Measurements from ENCODE around the gene INPP5A.
"Not testable (repeated sequence)": the region's sequence is repeated elsewhere in the genome, so short reads cannot be mapped to it uniquely, and the experiment has no call there.

The INPP5A gene

GRCh38 chr10:132670546-132671227, 133.1 kb downstream of the INPP5A start:
- no peaks in the 10 kb centered on the region for H3K36me3 ChIP-seq (ENCODE audit: control insufficient read depth in 2 of 2, insufficient read depth in 2 of 2, low read length in 2 of 2)
- H3K9ac ChIP-seq (ENCODE audit: low read depth in 1 of 2, low read length in 2 of 2): no peak overlapping the region
- no peak overlapping the region for H3K4me3 ChIP-seq (ENCODE audit: low read length in 2 of 2)
- no peaks in the 10 kb centered on the region for H3K4me1 ChIP-seq (ENCODE audit: control insufficient read depth in 2 of 2, insufficient read depth in 2 of 2, low read length in 2 of 2)
- no peak overlapping the region for H3K27ac ChIP-seq (ENCODE audit: low read depth in 2 of 2, low read length in 2 of 2)
- H3K27me3 ChIP-seq (ENCODE audit: control insufficient read depth in 2 of 2, insufficient read depth in 2 of 2, low read length in 2 of 2): no peaks in the 10 kb centered on the region
- no peaks in the 10 kb centered on the region for H3K9me3 ChIP-seq (ENCODE audit: control insufficient read depth in 2 of 2, low read length in 2 of 2)

- Histone ChIP-seq H3K36me3 (ENCODE audit: control insufficient read depth in 2 of 2, insufficient read depth in 2 of 2, low read length in 2 of 2) (no peaks in the 10 kb centered on the region), H3K9ac (ENCODE audit: low read depth in 1 of 2, low read length in 2 of 2) (no peak overlapping the region), H3K4me1 (ENCODE audit: control insufficient read depth in 2 of 2, insufficient read depth in 2 of 2, low read length in 2 of 2) (no peaks in the 10 kb centered on the region), H3K9me3 (ENCODE audit: control insufficient read depth in 2 of 2, low read length in 2 of 2) (no peaks in the 10 kb centered on the region), H3K27me3 (ENCODE audit: control insufficient read depth in 2 of 2, insufficient read depth in 2 of 2, low read length in 2 of 2) (no peaks in the 10 kb centered on the region), H3K27ac (ENCODE audit: low read depth in 2 of 2, low read length in 2 of 2) (no peak overlapping the region), H3K4me3 (ENCODE audit: low read length in 2 of 2) (no peak overlapping the region)
Observed at GRCh38 chr10:132671228-132672154, 133.9 kb downstream of the INPP5A start.

GRCh38 chr10:132673746-132674145, 136.2 kb downstream of the INPP5A start:
- not testable (repeated sequence) for H3K4me1 ChIP-seq (ENCODE audit: control insufficient read depth in 2 of 2, insufficient read depth in 2 of 2, low read length in 2 of 2); H3K36me3 ChIP-seq (ENCODE audit: control insufficient read depth in 2 of 2, insufficient read depth in 2 of 2, low read length in 2 of 2); H3K27me3 ChIP-seq (ENCODE audit: control insufficient read depth in 2 of 2, insufficient read depth in 2 of 2, low read length in 2 of 2); H3K9ac ChIP-seq (ENCODE audit: low read depth in 1 of 2, low read length in 2 of 2); H3K4me3 ChIP-seq (ENCODE audit: low read length in 2 of 2); H3K9me3 ChIP-seq (ENCODE audit: control insufficient read depth in 2 of 2, low read length in 2 of 2); H3K27ac ChIP-seq (ENCODE audit: low read depth in 2 of 2, low read length in 2 of 2)

DNA sequence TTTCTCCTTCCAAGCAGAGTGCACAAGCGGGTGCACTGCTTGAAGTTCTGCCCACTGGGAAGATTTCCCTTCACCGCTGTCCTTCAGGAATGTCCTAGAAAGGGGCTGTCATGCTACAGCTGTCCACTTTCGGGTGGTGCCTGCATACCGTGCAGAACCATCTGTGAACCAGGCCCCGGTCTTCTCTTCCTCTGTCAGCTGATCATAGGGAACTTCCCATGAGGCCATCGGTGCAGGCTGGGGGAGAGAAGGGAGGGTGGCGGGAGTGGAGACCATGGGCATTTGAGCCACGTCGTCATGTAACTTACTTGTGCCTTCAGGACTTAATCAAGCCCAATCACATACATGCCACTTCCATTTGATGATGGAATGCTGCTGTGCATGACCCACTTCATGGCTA, 136.7 kb downstream of the INPP5A start:
- Histone ChIP-seq H3K9ac (ENCODE audit: low read depth in 1 of 2, low read length in 2 of 2) (no peak overlapping the region), H3K4me3 (ENCODE audit: low read length in 2 of 2) (no peak overlapping the region), H3K27me3 (ENCODE audit: control insufficient read depth in 2 of 2, insufficient read depth in 2 of 2, low read length in 2 of 2) (no peaks in the 10 kb centered on the region)

GRCh38 chr10:132675031-132675740, 137.6 kb downstream of the INPP5A start:
- Histone ChIP-seq H3K9ac (ENCODE audit: low read depth in 1 of 2, low read length in 2 of 2) (no peak overlapping the region), H3K4me1 (ENCODE audit: control insufficient read depth in 2 of 2, insufficient read depth in 2 of 2, low read length in 2 of 2) (no peaks in the 10 kb centered on the region), H3K9me3 (ENCODE audit: control insufficient read depth in 2 of 2, low read length in 2 of 2) (no peaks in the 10 kb centered on the region), H3K36me3 (ENCODE audit: control insufficient read depth in 2 of 2, insufficient read depth in 2 of 2, low read length in 2 of 2) (no peaks in the 10 kb centered on the region), H3K27me3 (ENCODE audit: control insufficient read depth in 2 of 2, insufficient read depth in 2 of 2, low read length in 2 of 2) (no peaks in the 10 kb centered on the region), H3K4me3 (ENCODE audit: low read length in 2 of 2) (no peak overlapping the region), H3K27ac (ENCODE audit: low read depth in 2 of 2, low read length in 2 of 2) (no peak overlapping the region)

More for the DNA sequence above, 136.7 kb downstream of the INPP5A start:
- Histone ChIP-seq H3K36me3 (ENCODE audit: control insufficient read depth in 2 of 2, insufficient read depth in 2 of 2, low read length in 2 of 2) (no peaks in the 10 kb centered on the region), H3K4me1 (ENCODE audit: control insufficient read depth in 2 of 2, insufficient read depth in 2 of 2, low read length in 2 of 2) (no peaks in the 10 kb centered on the region), H3K27ac (ENCODE audit: low read depth in 2 of 2, low read length in 2 of 2) (no peak overlapping the region), H3K9me3 (ENCODE audit: control insufficient read depth in 2 of 2, low read length in 2 of 2) (no peaks in the 10 kb centered on the region)

DNA sequence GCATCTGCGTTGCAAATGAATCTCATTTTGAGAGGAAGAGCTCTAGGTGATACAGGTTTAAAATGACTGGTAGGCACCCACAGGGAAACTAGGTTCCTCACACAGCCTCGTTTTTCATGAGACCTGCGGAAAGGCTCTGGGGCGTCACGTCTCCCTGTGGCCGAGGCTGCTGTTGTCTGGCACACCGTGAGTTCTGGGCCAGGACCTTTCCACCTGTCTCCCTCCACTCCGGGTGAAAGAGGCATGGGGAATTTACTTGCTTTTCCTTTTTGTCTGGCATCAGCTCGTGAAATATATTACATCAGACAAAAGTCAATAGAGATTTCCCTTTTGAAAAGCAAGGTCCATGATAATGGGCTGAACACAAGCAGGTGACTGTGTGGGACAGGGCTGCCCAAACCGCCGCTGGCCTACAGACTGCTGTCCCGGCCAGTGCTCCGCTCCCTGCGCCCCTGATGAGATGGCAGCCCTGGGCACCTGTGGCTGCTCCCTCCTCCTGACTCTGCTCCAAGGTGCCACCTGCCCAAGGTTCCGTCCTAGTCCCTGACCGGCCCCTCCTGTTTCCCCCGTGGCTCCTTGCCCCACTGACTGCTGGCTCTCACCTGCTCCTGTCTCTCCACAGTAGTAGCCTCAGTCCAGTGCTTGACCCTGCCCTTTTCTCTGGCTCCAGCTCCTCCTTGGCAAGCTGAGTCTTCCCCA, 138.8 kb downstream of the INPP5A start:
- H3K36me3 ChIP-seq (ENCODE audit: control insufficient read depth in 2 of 2, insufficient read depth in 2 of 2, low read length in 2 of 2): no peaks in the 10 kb centered on the region
- H3K9me3 ChIP-seq (ENCODE audit: control insufficient read depth in 2 of 2, low read length in 2 of 2): no peaks in the 10 kb centered on the region
- no peak overlapping the region for H3K27ac ChIP-seq (ENCODE audit: low read depth in 2 of 2, low read length in 2 of 2)
- no peak overlapping the region for H3K9ac ChIP-seq (ENCODE audit: low read depth in 1 of 2, low read length in 2 of 2)
- H3K27me3 ChIP-seq (ENCODE audit: control insufficient read depth in 2 of 2, insufficient read depth in 2 of 2, low read length in 2 of 2): no peaks in the 10 kb centered on the region
- no peak overlapping the region for H3K4me3 ChIP-seq (ENCODE audit: low read length in 2 of 2)
- no peaks in the 10 kb centered on the region for H3K4me1 ChIP-seq (ENCODE audit: control insufficient read depth in 2 of 2, insufficient read depth in 2 of 2, low read length in 2 of 2)

DNA sequence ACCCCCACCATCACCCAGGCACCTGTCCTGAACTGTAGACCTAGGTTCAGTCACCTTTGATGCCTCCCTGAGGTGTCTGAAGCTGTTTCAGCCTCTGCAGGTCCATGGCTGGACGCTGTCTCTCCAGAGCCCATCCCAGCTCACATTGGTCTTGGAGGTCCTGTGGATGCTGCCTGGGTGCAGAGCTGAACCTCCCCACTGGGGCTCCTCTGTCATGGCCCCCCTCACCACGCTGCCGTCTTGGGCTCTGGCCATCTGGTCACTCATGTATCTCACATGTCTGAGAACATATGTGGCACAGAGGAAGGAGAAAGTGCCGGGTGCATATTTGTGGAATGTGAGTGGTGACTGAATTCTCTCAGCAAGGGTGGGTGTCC, 139.5 kb downstream of the INPP5A start:
- H3K27ac ChIP-seq (ENCODE audit: low read depth in 2 of 2, low read length in 2 of 2): no peak overlapping the region
- H3K36me3 ChIP-seq (ENCODE audit: control insufficient read depth in 2 of 2, insufficient read depth in 2 of 2, low read length in 2 of 2): no peaks in the 10 kb centered on the region
- H3K4me1 ChIP-seq (ENCODE audit: control insufficient read depth in 2 of 2, insufficient read depth in 2 of 2, low read length in 2 of 2): no peaks in the 10 kb centered on the region
- no peak overlapping the region for H3K4me3 ChIP-seq (ENCODE audit: low read length in 2 of 2)
- H3K9ac ChIP-seq (ENCODE audit: low read depth in 1 of 2, low read length in 2 of 2): no peak overlapping the region
- no peaks in the 10 kb centered on the region for H3K27me3 ChIP-seq (ENCODE audit: control insufficient read depth in 2 of 2, insufficient read depth in 2 of 2, low read length in 2 of 2)
- H3K9me3 ChIP-seq (ENCODE audit: control insufficient read depth in 2 of 2, low read length in 2 of 2): no peaks in the 10 kb centered on the region

- Histone ChIP-seq H3K4me3 (ENCODE audit: low read length in 2 of 2) (no peak overlapping the region), H3K9me3 (ENCODE audit: control insufficient read depth in 2 of 2, low read length in 2 of 2) (no peaks in the 10 kb centered on the region), H3K36me3 (ENCODE audit: control insufficient read depth in 2 of 2, insufficient read depth in 2 of 2, low read length in 2 of 2) (no peaks in the 10 kb centered on the region), H3K27ac (ENCODE audit: low read depth in 2 of 2, low read length in 2 of 2) (no peak overlapping the region), H3K4me1 (ENCODE audit: control insufficient read depth in 2 of 2, insufficient read depth in 2 of 2, low read length in 2 of 2) (no peaks in the 10 kb centered on the region), H3K9ac (ENCODE audit: low read depth in 1 of 2, low read length in 2 of 2) (no peak overlapping the region), H3K27me3 (ENCODE audit: control insufficient read depth in 2 of 2, insufficient read depth in 2 of 2, low read length in 2 of 2) (no peaks in the 10 kb centered on the region)
Observed at GRCh38 chr10:132677473-132678227, 140.1 kb downstream of the INPP5A start.

DNA sequence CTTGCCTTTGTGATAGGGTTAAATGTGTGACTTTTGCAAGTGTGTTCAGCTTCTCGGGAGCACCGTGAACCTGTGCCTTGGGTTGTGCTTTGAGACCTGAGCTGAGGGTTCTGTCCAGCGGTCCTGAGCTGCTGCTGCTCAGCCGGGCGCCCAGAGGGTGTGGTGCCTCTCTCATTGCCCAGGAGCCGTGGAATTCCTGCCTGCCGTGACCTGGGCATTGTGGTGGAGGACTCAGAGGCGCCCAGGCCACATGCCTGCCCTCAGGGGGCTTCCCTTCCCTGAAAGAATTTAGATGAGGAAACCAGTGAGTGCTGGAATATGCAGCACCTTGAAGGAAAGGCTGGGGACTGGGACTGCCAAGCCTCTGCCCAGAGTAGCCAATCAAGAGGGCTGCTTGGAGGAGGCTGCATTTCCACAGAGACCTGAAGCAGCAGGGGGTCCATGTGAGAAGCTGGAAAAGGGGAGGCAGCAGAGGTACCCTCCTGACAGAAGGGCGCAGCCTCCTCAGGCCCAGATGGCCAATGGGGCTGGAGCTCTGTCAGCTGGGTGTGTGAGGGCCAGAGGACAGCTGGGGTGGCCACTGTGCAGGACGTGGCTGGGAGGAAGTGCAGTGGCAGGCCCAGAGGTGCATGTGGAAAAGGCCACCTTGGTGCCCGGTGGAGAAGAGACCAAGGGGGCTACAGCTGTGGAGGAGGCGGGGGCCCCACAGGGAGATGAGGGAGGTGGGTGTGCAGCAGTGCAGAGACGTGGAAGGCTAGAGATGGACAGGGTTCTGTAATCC, 141.0 kb downstream of the INPP5A start:
- Histone ChIP-seq H3K9me3 (ENCODE audit: control insufficient read depth in 2 of 2, low read length in 2 of 2) (no peaks in the 10 kb centered on the region), H3K27me3 (ENCODE audit: control insufficient read depth in 2 of 2, insufficient read depth in 2 of 2, low read length in 2 of 2) (no peaks in the 10 kb centered on the region), H3K4me3 (ENCODE audit: low read length in 2 of 2) (no peak overlapping the region), H3K36me3 (ENCODE audit: control insufficient read depth in 2 of 2, insufficient read depth in 2 of 2, low read length in 2 of 2) (no peaks in the 10 kb centered on the region), H3K9ac (ENCODE audit: low read depth in 1 of 2, low read length in 2 of 2) (no peak overlapping the region), H3K27ac (ENCODE audit: low read depth in 2 of 2, low read length in 2 of 2) (no peak overlapping the region), H3K4me1 (ENCODE audit: control insufficient read depth in 2 of 2, insufficient read depth in 2 of 2, low read length in 2 of 2) (no peaks in the 10 kb centered on the region)
